ENCODE results near the gene SLC38A10.

GRCh38 chr17:81339191-81339533, 44.1 kb upstream of the SLC38A10 start:
- no peak for TF ChIP-seq POLR2A (IDR thresholded peaks at IDR 0.05; ENCODE audit: low read length)
- TF ChIP-seq GATA1 (IDR thresholded peaks at IDR 0.05; ENCODE audit: low read depth, low read length) = no peak
